ENCODE data around the gene RELN. TPM values are rescaled to one million over a fixed set of nuclear protein-coding genes. Genes with fewer than 3 reads are reported as not detected.

The RELN gene
- total and polyA plus RNA-seq, 8 donors, result 0.08 to 1.4 (median 0.64) TPM

DNA sequence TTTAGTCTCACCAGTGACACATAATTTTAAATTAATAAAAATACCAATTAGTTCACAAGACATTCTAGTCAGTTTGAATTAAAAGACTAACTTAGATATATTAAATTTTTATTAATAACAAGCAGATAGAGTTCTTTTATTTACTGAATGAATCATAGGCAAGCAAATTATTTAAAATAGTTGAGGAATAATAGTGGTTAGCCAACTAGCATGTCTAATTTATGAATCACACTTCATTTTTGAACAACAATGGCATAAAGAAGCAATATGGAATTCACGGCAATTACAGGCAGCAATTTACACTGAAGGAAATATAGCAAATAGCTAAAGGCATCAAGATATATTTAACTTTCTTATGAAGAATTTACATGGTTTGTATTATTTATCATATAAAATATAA lies 356.5 kb downstream of the RELN start:
- DNase-seq, result no peak
- intact Hi-C loops (cut with DNase I), result no loop called here
- no peak for ATAC-seq
- no peaks in the 10 kb centered on the region for H3K27me3 ChIP-seq
- no peaks in the 10 kb centered on the region for H3K36me3 ChIP-seq
- H3K9me3 ChIP-seq, result no peaks in the 10 kb centered on the region
- no peak overlapping the region for H3K4me3 ChIP-seq
- TF ChIP-seq, protein P1, sequence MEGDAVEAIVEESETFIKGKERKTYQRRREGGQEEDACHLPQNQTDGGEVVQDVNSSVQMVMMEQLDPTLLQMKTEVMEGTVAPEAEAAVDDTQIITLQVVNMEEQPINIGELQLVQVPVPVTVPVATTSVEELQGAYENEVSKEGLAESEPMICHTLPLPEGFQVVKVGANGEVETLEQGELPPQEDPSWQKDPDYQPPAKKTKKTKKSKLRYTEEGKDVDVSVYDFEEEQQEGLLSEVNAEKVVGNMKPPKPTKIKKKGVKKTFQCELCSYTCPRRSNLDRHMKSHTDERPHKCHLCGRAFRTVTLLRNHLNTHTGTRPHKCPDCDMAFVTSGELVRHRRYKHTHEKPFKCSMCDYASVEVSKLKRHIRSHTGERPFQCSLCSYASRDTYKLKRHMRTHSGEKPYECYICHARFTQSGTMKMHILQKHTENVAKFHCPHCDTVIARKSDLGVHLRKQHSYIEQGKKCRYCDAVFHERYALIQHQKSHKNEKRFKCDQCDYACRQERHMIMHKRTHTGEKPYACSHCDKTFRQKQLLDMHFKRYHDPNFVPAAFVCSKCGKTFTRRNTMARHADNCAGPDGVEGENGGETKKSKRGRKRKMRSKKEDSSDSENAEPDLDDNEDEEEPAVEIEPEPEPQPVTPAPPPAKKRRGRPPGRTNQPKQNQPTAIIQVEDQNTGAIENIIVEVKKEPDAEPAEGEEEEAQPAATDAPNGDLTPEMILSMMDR (IDR thresholded peaks at IDR 0.05), result no peak
- WGBS, 2 donors, result 95 to 97% methylated on average over 1 of the region's 1 CpG
- no peak for FAIRE-seq
- no peaks in the 10 kb centered on the region for H3K4me1 ChIP-seq
- H3K27ac ChIP-seq, result no peak overlapping the region

DNA sequence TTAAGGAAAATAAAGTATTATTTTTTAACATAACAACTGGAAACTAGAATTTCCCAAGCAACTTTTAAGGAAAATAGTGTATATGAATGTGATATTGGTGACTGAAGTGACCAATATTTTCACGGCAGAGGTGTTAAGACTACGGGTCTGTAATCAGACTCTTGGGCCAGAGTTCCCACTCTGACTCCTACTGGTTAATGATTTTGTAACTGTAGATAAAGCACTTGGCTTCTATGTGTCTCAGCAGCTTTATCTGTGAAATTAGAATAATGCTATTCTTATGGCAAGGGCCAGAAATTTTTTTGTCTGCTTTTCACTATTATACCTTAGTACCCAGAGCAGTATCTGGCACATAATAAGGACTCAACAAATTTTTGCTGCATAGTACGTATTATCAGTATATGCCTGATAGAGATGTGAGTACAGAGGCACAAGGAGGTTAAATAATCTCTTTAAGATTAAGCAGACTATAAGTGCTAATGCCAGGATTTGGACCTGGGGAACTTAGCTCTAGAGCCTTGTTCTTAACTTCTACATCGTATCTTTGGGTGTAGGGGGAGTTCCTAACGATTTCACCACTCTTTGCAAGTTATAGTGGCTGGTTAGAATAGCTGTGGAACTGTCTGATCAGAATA lies 357.3 kb downstream of the RELN start:
- Histone ChIP-seq H3K4me3 (no peak overlapping the region), H3K36me3 (no peaks in the 10 kb centered on the region), H3K4me1 (no peaks in the 10 kb centered on the region), H3K27ac (no peak overlapping the region), H3K27me3 (no peaks in the 10 kb centered on the region), H3K9me3 (no peaks in the 10 kb centered on the region)
- no peak for FAIRE-seq
- TF ChIP-seq, protein P1 (IDR thresholded peaks at IDR 0.05), result no peak
- intact Hi-C loops (cut with DNase I), result no loop called here
- DNase-seq, result no peak
- ATAC-seq, result peak in 2 of 4 donors; percentile 23 to 44
- 30 to 36% methylated on average over 5 of the region's 5 CpGs for WGBS, 2 donors

DNA sequence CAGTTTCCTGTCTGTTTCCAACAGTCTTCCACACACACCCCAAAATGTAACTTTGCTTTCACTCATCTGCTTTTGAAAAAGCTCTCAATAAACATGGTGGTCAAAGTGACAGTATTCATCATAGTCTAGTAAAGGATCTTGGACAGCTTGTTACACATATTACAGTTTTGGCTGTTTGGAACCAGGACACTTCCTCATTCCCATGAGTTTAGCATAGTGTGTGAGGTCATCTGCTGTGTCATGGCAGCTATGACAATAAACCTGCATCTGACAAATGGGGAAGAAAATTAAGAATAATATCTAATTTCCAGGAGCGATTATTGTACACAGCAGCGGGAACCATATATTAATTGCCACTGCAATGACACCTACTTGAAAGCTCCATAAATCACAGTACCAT lies 359.1 kb downstream of the RELN start:
- TF ChIP-seq, protein P1 (IDR thresholded peaks at IDR 0.05), result no peak
- no peak for ATAC-seq
- H3K27ac ChIP-seq, result no peak overlapping the region
- FAIRE-seq, result no peak
- no peak overlapping the region for H3K4me3 ChIP-seq
- no peaks in the 10 kb centered on the region for H3K36me3 ChIP-seq
- WGBS, 2 donors, result 78 to 85% methylated on average over 2 of the region's 2 CpGs
- intact Hi-C loops (cut with DNase I), result no loop called here
- no peaks in the 10 kb centered on the region for H3K27me3 ChIP-seq
- DNase-seq, result no peak
- H3K4me1 ChIP-seq, result no peaks in the 10 kb centered on the region
- H3K9me3 ChIP-seq, result no peaks in the 10 kb centered on the region

DNA sequence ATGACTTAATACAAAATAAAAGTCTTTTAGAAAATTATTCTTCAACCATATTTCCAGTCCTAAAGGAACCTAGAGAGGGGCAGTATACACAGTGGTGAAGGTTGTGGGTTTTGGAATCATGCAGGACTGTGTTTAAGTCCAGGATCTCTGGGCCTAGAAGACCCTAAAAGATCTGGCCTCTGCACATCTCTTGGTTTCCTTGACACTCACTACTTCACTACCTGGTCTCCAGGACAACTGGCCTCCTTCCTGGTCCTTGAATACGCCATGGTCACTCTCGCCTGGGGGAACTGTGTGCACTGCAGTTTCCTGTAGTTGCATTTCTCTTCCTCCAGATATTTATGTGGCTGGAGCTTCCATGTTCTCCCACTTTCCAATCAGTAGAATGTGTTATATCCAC lies 360.7 kb downstream of the RELN start:
- Histone ChIP-seq H3K36me3 (no peaks in the 10 kb centered on the region), H3K9me3 (no peaks in the 10 kb centered on the region), H3K4me3 (no peak overlapping the region), H3K4me1 (no peaks in the 10 kb centered on the region), H3K27ac (no peak overlapping the region), H3K27me3 (no peaks in the 10 kb centered on the region)
- 85 to 88% methylated on average over 2 of the region's 2 CpGs for WGBS, 2 donors
- TF ChIP-seq, protein P1 (IDR thresholded peaks at IDR 0.05), result no peak
- DNase-seq (no peak), ATAC-seq (no peak), FAIRE-seq (no peak)
- intact Hi-C loops (cut with DNase I), result no loop called here

DNA sequence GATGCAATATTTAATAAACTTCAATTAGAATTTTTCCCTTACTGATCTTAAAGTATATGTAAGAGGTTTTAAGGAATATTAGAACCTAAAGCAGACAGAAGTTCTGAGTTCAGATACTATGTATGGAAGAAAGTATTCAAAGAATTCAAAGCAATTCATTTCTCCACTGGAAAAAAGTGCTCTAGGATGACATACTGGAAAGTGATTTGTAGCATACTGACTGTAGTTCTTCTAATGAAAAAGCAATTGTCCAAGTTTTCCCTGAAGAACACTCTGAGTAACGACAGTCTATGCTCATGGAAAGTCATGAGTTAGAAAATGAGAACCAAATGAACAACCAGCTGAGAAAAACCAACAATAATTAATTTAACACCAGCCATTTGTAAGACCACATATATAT lies 362.7 kb downstream of the RELN start:
- intact Hi-C loops (cut with DNase I), result no loop called here
- DNase-seq, result no peak
- H3K4me1 ChIP-seq, result no peaks in the 10 kb centered on the region

More for the DNA sequence above, 362.7 kb downstream of the RELN start:
- Histone ChIP-seq H3K36me3 (no peaks in the 10 kb centered on the region), H3K4me3 (no peak overlapping the region), H3K9me3 (no peaks in the 10 kb centered on the region), H3K27ac (no peak overlapping the region), H3K27me3 (no peaks in the 10 kb centered on the region)
- 73 to 95% methylated on average over 1 of the region's 1 CpG for WGBS, 2 donors
- ATAC-seq, result no peak
- TF ChIP-seq, protein P1 (IDR thresholded peaks at IDR 0.05), result no peak
- FAIRE-seq, result no peak

All from pancreas (tissue), 10 donors.